ENCODE results near the gene SIRPB2. TPM values are rescaled to one million over a fixed set of nuclear protein-coding genes. Genes with fewer than 3 reads are reported as not detected.

The SIRPB2 gene
- total RNA-seq, 1 experiment from 2014 or later = 7.1 TPM

GRCh38 chr20:1534526-1534925 lies 43.3 kb upstream of the SIRPB2 start:
- H3K4me1 ChIP-seq (replicated peaks; ENCODE audit: insufficient read depth) = no peaks in the 10 kb centered on the region
- intact Hi-C loops (cut with micrococcal nuclease; ENCODE audit: unreplicated experiment) = no loop called here
- no TSS peak for BruUV-seq (replicated peaks)
- H3K27ac ChIP-seq = no peak overlapping the region
- no peak for DNase-seq
- no peak overlapping the region for H2AFZ ChIP-seq
- no peaks in the 10 kb centered on the region for H3K9me3 ChIP-seq (ENCODE audit: insufficient read depth, low read depth)
- no peak for TF ChIP-seq EZH2 (IDR thresholded peaks at IDR 0.05; ENCODE audit: low read depth)
- ChIA-PET POLR2A (ENCODE audit: unreplicated experiment) (no interaction called here), CTCF (no interaction called here)
- H3K36me3 ChIP-seq (ENCODE audit: low read depth) = no peaks in the 10 kb centered on the region
- H3F3A ChIP-seq (ENCODE audit: insufficient read depth, low read depth) = peaks cover 7% of the 10 kb centered on the region; the same call in 1 of the 2 replicates
- H3K4me2 ChIP-seq = no peak overlapping the region
- no peaks in the 10 kb centered on the region for H4K20me1 ChIP-seq (ENCODE audit: insufficient read depth)
- no peaks in the 10 kb centered on the region for H3K27me3 ChIP-seq (ENCODE audit: insufficient read depth, low read depth)
- no peaks in the 10 kb centered on the region for H3K9me2 ChIP-seq (ENCODE audit: insufficient read depth)
- H3K79me2 ChIP-seq (ENCODE audit: low read depth) = no peaks in the 10 kb centered on the region
- H3K4me3 ChIP-seq = no peak overlapping the region

DNA sequence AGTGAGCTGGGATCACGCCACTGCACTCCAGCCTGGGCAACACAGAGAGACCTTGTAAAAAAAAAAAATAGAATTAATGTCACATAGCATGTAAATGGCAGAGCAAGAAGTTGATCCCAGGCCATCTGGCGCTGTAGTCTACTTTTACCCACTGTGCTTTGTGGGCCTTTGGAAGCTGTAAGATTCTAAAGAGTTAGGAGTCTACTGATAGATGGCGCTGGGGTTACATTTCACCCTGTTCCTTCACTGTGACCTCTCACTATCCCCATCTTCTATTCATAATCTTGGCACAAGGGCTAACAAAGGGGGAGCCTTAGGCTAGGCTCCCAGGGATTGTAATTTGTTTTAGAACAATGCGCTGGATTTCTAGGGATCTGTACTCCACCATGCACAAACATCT lies 41.8 kb upstream of the SIRPB2 start:
- ChIA-PET CTCF (interaction anchor here (0.6 to 1.1 kb wide), 2 partner anchors 138 to 244 kb away, joined by 3 read pairs; no protein-coding TSS in a partner anchor), POLR2A (ENCODE audit: unreplicated experiment) (no interaction called here)
- Histone ChIP-seq H3K36me3 (ENCODE audit: low read depth) (no peaks in the 10 kb centered on the region), H4K20me1 (ENCODE audit: insufficient read depth) (no peaks in the 10 kb centered on the region), H3K4me1 (replicated peaks; ENCODE audit: insufficient read depth) (peaks cover 8% of the 10 kb centered on the region; the same call in 1 of the 2 replicates), H3K4me2 (no peak overlapping the region), H3K79me2 (ENCODE audit: low read depth) (no peaks in the 10 kb centered on the region), H3K27ac (no peak overlapping the region), H3K4me3 (no peak overlapping the region), H2AFZ (no peak overlapping the region), H3K9me2 (ENCODE audit: insufficient read depth) (no peaks in the 10 kb centered on the region), H3F3A (ENCODE audit: insufficient read depth, low read depth) (peaks cover 20% of the 10 kb centered on the region; the same call in 1 of the 2 replicates), H3K9me3 (ENCODE audit: insufficient read depth, low read depth) (no peaks in the 10 kb centered on the region; the same call in 1 of the 2 replicates), H3K27me3 (ENCODE audit: insufficient read depth, low read depth) (no peaks in the 10 kb centered on the region)
- intact Hi-C loops (cut with micrococcal nuclease; ENCODE audit: unreplicated experiment) = no loop called here
- DNase-seq = no peak
- no TSS peak for BruUV-seq (replicated peaks)
- TF ChIP-seq CTCF (conservative IDR thresholded peaks at IDR 0.05) = no peak
- TF ChIP-seq EZH2 (IDR thresholded peaks at IDR 0.05; ENCODE audit: low read depth) = no peak

- H3K9me2 ChIP-seq (ENCODE audit: insufficient read depth) = no peaks in the 10 kb centered on the region
- no peak overlapping the region for H3K4me3 ChIP-seq
- BruUV-seq (replicated peaks) = no TSS peak
- H3K9me3 ChIP-seq (ENCODE audit: insufficient read depth, low read depth) = no peaks in the 10 kb centered on the region; the same call in 1 of the 2 replicates
- H3K27me3 ChIP-seq (ENCODE audit: insufficient read depth, low read depth) = no peaks in the 10 kb centered on the region
- no peak overlapping the region for H3K4me2 ChIP-seq
- H3F3A ChIP-seq (ENCODE audit: insufficient read depth, low read depth) = peaks cover 20% of the 10 kb centered on the region; the same call in 1 of the 2 replicates
- no peaks in the 10 kb centered on the region for H3K79me2 ChIP-seq (ENCODE audit: low read depth)
- CTCF ChIA-PET = no interaction called here
- peak overlapping the region; percentile 25; the same call in 1 of the 2 replicates for H3K27ac ChIP-seq
- TF ChIP-seq CTCF (conservative IDR thresholded peaks at IDR 0.05) (no peak), EZH2 (IDR thresholded peaks at IDR 0.05; ENCODE audit: low read depth) (no peak)
- intact Hi-C loops (cut with micrococcal nuclease; ENCODE audit: unreplicated experiment) = no loop called here
- DNase-seq = peak in 1 of 2 experiments; percentile 55
- H2AFZ ChIP-seq = no peak overlapping the region
- POLR2A ChIA-PET (ENCODE audit: unreplicated experiment) = no interaction called here
- H4K20me1 ChIP-seq (ENCODE audit: insufficient read depth) = no peaks in the 10 kb centered on the region
- H3K4me1 ChIP-seq (replicated peaks; ENCODE audit: insufficient read depth) = peaks cover 8% of the 10 kb centered on the region; the same call in 1 of the 2 replicates
- H3K36me3 ChIP-seq (ENCODE audit: low read depth) = no peaks in the 10 kb centered on the region
Observed at GRCh38 chr20:1528811-1529210, 37.6 kb upstream of the SIRPB2 start.

- POLR2A ChIA-PET (ENCODE audit: unreplicated experiment) = no interaction called here
Observed at GRCh38 chr20:1527923-1528322, 36.7 kb upstream of the SIRPB2 start.

More at GRCh38 chr20:1527923-1528322, 36.7 kb upstream of the SIRPB2 start:
- BruUV-seq (replicated peaks) = no TSS peak
- Histone ChIP-seq H3F3A (ENCODE audit: insufficient read depth, low read depth) (peaks cover 20% of the 10 kb centered on the region; the same call in 1 of the 2 replicates), H3K4me3 (no peak overlapping the region), H4K20me1 (ENCODE audit: insufficient read depth) (no peaks in the 10 kb centered on the region), H3K9me3 (ENCODE audit: insufficient read depth, low read depth) (no peaks in the 10 kb centered on the region; the same call in 1 of the 2 replicates), H3K4me2 (no peak overlapping the region), H3K9me2 (ENCODE audit: insufficient read depth) (no peaks in the 10 kb centered on the region), H2AFZ (no peak overlapping the region), H3K79me2 (ENCODE audit: low read depth) (no peaks in the 10 kb centered on the region), H3K4me1 (replicated peaks; ENCODE audit: insufficient read depth) (peaks cover 8% of the 10 kb centered on the region; the same call in 1 of the 2 replicates), H3K36me3 (ENCODE audit: low read depth) (no peaks in the 10 kb centered on the region), H3K27ac (no peak overlapping the region), H3K27me3 (ENCODE audit: insufficient read depth, low read depth) (no peaks in the 10 kb centered on the region)
- TF ChIP-seq EZH2 (IDR thresholded peaks at IDR 0.05; ENCODE audit: low read depth) = no peak
- DNase-seq = no peak
- intact Hi-C loops (cut with micrococcal nuclease; ENCODE audit: unreplicated experiment) = no loop called here
- CTCF ChIA-PET = no interaction called here
